T47D (cell line): Measurements from ENCODE around the gene SLC52A3.
"Not testable (repeated sequence)": the region's sequence is repeated elsewhere in the genome, so short reads cannot be mapped to it uniquely, and the experiment has no call there.

ENCODE experiments used
- DNase-seq, 2 experiments: peaks; one replicate each; pipeline versions ENCODE4 v3.0.0 to v3.0.0-alpha.2; 2011 to 2012; ENCODE audit warnings: low read depth in 1 of 2, low spot score in 1 of 2
- JUND ChIP-seq: IDR thresholded peaks from 2 replicates; pipeline ENCODE4 v1.6.1; 2012; ENCODE audit warnings: low read depth
- in situ Hi-C: cut with HindIII; loops from 2 replicates; pipeline ENCODE4 v1.10.0; 2016; ENCODE audit warnings: low sequenced_read_pairs, low pct_unique_long_range_greater_than_20kb

Gene SLC52A3

GRCh38 chr20:768426-768978 lies at the start of gene SLC52A3:
TSS of gene SLC52A3 (minus strand) at chr20:768500. CDS start at chr20:765774, 2,726 bp downstream.
- in situ Hi-C loops = no loop called here
- peak; percentile 88 to 97 for DNase-seq
- TF ChIP-seq JUND = no peak

DNA sequence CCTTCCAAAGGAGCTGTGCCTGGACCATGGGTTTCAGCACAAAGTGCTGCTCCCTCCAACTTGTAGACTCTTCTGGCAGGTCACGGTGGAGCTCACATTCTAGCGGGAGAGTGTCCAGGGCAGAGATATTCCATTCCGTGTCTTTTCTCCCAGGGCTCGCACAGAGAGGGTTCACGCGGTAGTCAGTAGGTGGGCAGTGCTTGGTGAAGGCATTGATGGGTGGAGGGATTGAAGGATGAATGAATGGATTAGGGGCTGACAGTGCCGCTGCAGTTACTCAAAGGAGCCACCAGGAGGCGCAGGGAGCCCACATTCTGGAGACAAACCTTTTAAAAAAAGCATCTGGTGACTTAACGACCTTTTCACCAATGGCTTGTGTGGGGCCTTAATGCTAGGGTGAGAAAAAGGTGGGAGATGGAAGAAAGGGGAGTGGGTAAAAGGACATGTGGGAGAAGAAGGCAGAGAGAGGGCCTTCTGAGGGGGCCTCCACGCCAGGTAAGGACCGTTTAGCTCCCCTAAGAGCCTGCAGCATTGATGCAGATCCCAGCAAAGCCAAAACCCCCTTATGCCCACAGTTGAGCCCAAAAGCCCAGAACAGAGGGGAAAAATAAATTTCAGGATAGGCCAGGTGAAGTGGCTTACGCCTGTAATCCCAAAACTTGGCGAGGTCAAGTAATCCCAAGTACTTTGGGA lies 47.8 kb upstream of the SLC52A3 start:
- peak; percentile 63 to 71 for DNase-seq
- in situ Hi-C loops = no loop called here
- no peak for TF ChIP-seq JUND

GRCh38 chr20:815226-815625 lies 46.9 kb upstream of the SLC52A3 start:
- in situ Hi-C loops = no loop called here
- TF ChIP-seq JUND = no peak
- DNase-seq = no peak

DNA sequence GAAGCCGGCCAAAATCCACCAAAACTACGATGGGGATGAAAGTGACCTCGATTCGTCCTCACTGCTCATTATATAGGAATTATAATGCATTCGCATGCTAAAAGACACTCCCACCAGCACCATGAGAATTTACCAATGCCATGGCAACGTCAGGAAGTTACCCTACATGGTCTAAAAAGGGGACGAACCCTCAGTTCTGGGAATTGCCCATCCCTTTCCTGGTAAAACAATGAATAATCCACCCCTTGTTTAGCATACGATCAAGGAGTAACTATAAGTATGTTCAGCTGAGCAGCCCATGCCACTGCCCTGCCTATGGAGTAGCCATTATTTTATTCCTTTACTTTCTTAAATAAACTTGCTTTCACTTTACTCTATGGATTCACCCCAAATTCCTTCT lies 45.1 kb upstream of the SLC52A3 start:
- no peak for TF ChIP-seq JUND
- no peak for DNase-seq
- in situ Hi-C loops = no loop called here

GRCh38 chr20:812435-812814 lies 44.1 kb upstream of the SLC52A3 start:
- DNase-seq, in situ Hi-C loops: not testable (repeated sequence)

- in situ Hi-C loops, DNase-seq: not testable (repeated sequence)
Observed at GRCh38 chr20:811776-812434, 43.6 kb upstream of the SLC52A3 start.

GRCh38 chr20:805713-806112 lies 37.4 kb upstream of the SLC52A3 start:
- no peak for TF ChIP-seq JUND
- peak in 1 of 2 experiments; percentile 52 for DNase-seq
- in situ Hi-C loops = no loop called here

GRCh38 chr20:801678-802077 lies 33.4 kb upstream of the SLC52A3 start:
- no peak for TF ChIP-seq JUND
- in situ Hi-C loops = no loop called here
- DNase-seq = no peak

GRCh38 chr20:800026-800425 lies 31.7 kb upstream of the SLC52A3 start:
- in situ Hi-C loops, DNase-seq: not testable (repeated sequence)

DNA sequence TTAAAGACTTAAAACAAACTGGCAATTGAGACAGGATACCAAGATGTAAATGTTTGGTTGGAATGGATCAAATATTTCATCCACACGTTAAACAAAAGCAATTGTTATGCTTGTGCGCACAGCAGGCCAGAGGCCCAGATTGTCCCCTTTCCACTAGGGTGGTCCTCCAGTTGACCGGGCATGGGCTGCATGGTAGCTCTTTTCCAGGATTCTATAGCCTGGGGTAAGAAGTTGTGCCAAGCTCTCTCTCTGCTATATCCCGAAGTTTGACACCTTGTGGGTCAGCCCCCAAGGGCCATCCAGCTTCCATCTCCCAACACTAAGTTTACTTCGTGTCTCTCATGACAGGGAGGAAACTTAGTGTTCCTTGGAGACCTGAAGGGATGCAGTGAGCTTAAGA lies 30.4 kb upstream of the SLC52A3 start:
- DNase-seq, in situ Hi-C loops: not testable (repeated sequence)

DNA sequence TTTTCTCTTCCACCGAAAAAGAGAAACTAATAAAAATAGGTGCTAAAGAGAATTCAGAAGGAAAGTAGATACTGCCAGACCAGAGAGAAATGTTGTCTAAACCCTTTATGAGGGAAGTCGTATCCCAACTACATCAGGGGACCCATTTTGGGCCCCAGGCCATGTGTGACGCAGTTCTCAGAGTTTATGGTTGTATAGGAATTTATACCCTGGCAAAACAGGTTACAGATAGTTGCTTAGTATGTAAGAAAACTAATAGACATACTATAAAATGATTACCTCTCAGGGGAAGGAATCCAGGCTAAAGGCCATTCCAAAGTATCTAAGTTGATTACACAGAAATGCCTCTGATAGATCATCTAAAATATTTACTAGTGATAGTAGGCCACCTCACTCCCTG lies 28.6 kb upstream of the SLC52A3 start:
- DNase-seq = no peak
- in situ Hi-C loops = no loop called here
- no peak for TF ChIP-seq JUND

DNA sequence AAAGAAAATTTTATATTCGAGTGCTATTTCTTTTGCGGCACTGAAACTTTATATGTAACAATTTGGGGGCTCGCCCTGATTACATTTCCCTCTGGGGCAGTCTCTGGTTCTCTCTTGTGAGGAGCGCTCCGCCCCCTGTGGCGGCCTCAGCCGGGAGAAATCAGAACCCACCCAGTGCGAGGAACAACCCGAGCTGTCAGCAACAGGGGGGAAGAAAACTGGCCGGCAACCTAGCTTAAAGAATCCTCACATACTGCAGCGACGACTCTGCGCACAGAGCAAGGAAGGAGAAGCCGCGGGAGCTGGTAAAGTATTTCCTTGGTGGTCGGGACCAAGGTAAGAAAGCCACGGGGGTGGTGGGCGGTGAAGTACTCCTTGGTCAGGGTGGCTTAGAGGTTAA lies 23.9 kb upstream of the SLC52A3 start:
- TF ChIP-seq JUND = no peak
- in situ Hi-C loops = no loop called here
- DNase-seq = no peak

- DNase-seq = no peak
- TF ChIP-seq JUND = no peak
- in situ Hi-C loops = no loop called here
Observed at GRCh38 chr20:791056-791455, 22.8 kb upstream of the SLC52A3 start.
